GM18861 (cell line): ENCODE measurements around the gene TBC1D10A.

Experiments used
- ATAC-seq: cut with Tn5 transposase; IDR thresholded peaks from one replicate; pipeline ENCODE4 v1.9.1; 2021; ENCODE audit not compliant: unreplicated experiment

Gene TBC1D10A

DNA sequence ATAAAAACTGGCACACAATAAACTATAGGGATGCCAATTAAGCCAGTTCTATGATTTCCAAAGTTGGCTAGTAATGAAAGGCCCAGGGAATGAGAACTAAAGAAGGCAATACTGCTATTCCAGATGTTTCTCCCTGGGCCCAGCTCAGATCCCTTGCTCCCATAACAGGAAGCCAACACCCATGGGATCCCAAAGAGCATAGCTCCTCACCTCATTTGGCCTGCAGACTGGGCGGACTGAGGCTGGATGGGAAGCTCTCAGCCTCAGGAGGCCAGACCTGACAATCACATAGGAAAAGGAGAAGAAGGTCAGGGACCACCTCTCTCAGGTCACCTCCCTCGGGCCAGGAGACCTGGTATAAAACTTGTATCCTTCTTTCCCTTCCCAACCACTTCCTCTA, 5.3 kb downstream of the TBC1D10A start:
- no peak for ATAC-seq

DNA sequence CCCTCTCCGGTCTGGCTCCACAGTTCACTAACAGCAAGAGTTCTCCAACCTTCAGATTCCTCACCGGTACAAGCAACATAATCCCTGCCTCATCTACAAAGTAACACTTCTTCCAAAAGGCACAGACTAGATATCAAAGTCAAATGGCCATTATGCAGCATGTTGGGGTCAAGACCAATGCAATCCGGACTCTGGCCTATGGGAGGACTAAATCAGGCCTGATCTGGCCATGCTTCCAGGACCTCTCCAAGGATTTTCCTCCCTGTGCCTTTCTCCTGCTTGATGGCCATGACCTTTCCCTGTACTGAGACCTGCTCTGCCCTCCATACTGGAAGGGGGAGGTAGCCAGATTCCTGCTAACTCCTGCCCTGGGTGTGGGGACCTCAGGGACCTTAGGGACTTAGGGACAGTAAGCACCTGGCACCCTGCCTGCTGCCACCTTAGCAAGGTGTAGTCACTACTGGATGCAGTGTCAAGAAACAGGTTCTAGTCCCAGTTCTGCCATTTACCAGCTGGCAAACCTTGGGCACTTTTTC, 6.7 kb downstream of the TBC1D10A start:
- ATAC-seq: no peak

DNA sequence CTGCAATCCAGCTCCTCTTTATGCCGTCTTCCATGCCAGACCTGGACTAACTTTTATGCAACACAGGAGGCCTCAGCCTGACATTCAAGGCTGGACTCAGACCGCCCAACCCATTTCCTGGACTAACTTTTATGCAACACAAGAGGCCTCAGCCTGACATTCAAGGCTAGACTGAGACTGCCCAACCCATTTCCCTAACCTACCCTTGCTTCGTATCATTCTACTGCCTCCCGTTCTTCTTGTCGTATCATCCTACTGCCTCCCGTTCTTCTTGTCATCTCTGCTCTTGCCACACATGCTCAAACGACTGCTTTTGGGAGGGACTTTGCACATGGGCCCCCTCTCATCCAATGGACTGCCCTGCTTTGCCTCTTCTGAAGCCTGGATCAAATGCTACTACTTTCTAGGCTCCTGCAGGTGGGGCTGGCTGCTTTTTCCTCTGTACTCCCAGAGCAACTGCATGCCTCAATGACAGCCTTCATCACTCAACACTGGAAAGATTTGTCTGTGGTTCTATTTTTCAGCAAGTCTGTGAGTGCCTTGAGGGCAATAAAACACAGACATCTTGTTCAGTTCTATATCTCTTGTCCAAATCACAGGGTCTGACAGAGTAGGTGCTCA, 7.8 kb downstream of the TBC1D10A start:
- ATAC-seq: no peak

DNA sequence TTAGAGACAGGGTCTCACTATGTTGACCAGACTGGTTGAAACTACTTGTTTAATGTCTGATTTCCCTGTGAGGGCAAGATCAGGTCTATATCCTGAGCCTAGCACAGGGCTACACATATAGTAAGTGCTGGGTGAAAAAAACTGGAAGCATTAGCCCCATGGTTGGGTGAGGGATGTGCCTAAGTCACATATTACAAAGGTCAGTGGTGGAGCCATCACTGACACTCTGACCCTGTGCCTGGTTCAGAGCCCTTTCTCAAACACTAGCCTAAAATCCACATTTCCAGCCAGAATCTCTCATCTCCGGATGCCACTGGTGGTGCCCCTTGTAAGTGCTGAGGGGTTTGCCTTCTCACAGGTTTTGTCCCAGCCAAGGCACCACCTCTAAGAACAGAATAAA, 9.0 kb downstream of the TBC1D10A start:
- ATAC-seq: no peak

DNA sequence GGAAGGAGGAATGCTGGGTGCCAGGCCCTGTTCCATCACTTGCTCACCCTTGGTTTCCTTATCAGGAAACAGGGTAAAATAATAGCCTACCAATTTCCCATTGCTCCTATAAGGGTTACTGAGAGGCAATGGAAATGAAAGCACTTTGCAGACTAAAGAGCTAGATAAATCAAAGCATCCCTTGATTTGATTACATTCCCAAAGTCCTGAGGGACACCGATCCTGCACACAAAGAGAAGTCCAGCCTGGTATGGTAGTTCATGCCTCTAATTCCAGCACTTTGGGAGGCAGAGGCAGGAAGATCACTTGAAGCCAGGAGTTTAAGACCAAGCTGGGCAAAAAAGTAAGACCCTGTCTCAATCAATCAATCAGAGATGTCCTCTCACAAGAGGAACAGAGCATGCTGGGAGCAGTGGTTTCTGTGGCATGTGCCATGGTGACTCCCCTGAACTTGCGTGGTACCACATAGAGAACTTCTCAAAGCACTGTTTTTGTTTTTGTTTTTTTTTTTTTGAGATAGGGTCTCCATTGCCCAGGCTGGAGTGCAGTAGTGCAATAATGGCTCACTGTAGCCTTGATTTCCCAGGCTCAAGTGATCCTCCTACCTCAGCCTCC, 10.7 kb downstream of the TBC1D10A start:
- ATAC-seq: no peak

DNA sequence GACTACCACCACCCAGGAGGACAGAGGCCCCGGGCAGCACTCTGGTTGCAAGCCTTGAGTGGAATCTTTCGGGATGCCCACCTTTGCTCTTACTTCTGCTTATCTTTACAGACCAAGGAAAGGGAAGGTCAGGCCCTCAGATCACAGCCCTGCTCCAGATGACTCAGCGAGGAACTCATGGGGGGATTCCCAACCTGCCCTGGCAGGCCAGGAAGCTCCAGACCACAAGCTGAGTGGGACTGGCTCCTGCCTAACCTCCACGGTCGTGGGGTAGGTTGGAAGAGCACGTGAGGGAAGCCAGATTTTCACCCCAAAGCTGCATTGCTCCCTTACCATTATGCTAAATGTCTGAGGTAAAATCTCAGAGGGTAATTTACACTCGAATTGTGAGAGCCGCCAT, 11.8 kb downstream of the TBC1D10A start:
- ATAC-seq: no peak

DNA sequence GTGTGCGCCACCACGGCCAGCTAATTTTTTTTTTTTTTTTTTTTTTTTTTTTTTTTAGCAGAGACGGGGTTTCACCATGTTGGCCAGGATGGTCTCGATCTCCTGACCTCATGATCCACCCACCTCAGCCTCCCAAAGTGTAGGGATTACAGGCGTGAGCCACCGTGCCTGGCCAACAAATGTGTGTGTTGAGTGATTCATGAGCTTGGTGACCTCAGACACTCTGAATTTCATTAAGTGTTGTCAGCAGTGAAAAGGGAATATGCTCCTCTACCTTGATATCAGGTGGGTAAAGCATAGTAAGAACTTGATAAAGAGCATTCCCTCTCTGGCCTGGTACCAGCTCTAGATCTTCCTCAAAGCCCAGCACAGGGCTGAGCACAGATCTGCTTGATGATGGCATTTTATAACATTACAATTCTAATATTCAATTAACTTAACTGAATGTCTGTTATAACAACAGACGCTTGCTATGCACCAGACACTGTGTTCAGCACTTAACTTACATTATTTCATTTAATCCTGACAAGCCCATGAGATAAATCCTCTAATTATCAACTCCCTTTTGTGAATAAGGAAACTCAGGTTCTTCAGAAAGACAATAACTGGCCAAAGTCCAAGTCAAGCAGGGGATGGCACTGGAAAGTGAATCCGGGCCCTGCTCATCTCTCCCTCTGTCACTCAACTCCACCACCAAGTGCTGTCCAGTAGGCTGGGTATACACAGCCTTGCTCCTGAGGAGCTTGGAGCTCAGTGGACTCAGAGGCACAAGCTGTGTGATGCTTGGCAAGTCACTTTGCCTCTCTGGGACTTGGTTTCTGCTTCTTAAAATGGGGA, 13.0 kb downstream of the TBC1D10A start:
- ATAC-seq: no peak

DNA sequence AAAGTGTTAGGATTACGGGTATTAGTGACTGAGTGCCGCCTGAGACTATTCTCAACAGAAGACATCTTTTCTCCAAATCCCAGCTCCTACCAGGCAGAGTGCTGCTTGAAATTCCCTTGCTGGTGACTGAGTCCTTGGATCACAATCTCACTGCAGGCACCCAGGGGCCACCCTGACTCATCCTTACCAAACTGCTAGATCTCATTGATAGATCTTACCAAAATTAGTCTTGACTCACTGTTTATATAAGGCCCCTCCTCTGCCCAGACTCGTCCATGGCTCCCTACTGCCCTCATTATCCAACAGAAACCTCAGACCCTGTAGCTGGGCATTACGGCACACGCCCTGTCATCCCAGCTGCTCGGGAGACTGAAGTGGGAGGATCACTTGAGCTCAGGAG, 14.7 kb downstream of the TBC1D10A start:
- ATAC-seq: no peak

DNA sequence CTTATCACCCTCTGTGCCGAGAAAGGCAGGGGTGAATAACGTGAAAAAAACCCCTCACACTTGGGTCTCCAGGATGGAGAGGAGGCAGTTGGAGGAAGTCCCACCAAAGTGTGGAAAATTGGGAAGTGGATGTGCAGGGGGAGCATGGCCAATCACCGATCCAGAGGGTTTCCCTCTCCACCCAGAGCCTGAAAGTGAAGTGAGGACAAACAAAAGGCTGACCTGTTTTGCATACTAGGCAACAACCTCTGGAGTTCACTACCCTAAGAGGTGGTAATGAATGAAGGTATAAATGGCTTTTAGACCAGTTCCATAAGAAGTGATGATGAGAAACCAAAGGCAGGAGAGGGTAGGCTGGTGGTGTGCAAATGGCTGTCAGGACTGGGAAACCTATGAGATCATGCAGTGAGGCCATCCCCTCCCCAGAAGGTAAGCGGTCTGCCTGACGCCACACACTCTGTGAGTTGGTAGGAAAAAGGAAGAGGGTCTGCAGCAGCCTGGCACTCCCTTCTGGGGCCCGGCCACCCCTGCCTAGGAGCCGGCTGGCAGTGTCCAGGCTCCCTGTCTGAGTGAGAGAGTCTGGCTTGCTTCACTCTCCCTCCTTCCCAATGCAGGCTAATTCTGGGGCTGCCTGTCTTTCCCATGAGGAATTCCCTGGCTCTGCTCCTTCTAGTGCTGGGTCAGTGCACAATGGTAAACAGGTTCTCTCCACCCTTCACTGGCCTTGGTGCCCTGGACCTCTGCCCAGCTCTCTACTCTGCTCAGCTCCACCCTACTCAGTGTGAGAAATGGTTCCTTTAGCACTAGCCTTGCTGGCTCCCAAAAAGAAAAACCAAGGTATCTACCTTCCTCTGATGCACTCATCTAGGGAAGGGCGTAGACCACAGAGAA, 15.6 kb downstream of the TBC1D10A start:
- ATAC-seq: no peak

DNA sequence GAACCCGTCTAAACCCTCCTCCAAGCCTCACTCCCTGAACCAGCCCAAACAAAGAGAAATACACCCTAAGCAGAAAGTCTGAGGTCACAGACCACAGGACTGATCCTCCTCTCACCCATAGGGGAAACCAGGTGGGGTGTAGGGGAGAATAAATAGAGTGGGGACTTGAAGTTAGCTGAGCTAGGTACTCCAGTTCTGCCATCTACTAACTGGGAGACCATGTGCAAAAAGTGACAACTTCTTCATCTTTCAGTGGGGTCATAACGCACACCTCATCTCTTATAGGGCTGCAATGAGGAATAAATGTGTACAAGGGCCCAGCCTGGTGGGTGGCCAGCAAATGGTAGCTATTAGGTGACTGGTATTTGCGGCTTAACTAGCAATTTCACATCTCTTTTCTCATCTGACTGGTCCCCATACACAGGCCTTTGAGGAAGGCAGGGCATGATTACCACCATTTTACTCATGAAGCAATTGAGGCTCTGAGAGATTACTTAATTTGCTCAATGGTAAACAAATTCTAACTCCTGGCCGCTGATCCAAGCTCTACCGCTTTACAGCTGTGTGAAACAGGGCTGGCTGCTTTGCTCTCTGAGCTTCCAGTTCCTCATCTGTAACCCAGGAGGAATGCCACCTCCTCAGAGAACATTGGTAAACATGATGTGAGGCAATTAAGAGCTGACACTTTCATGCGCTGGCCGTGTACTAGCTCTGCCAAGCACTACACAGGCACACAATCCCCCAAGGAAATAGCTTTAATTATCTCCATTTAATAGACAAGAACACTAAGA, 16.6 kb downstream of the TBC1D10A start:
- no peak for ATAC-seq

DNA sequence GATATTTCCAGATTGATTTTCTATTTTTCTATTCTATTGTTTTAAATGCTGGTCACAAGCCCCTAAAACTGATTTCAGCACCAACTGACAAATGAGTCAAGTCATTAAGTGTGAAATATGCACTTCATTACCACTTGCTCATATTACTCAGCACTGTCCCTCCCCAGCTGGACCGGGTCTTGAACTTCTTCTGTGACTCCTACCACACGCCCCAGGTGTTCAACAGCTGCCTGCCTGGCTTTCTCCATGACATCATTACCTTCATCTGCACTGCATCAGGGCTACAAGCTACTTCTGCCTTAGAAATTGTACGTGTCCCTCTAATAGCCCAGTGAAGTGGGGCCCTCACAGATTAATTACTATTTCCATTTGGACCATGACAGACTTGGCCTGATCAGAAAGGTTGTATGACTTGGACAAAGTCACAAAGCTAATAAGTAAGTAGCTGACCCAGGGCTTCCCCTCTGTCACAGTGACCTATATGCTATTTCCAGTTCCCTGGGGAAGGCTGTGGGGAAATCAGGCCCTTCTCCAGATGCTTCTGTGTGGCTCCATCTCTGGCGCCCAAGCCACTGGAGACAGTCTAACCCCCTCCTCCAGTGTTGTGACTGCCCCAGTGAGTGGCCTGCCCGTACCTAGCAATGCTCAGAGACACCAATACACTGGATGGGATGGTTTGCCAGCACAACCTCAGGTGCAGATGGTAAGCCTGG, 18.1 kb downstream of the TBC1D10A start:
- ATAC-seq: no peak

DNA sequence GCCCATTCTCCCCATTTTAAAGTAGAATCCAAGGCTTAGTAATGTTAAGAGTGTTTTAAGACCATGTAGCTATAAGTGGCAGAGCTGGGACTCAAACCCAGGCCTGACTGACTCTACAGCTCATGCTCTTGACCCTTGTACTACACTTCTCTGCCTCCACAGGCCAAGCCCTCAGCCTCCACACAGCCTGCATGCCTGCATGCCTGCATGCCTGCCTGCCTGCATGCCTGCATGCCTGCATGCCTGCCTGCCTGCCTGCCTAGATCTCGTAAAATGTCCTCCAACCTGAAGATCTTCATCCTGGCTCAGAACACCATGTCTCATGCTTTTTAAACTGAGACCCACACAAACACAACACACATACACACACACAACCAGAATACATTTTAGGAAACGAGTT, 18.6 kb downstream of the TBC1D10A start:
- no peak for ATAC-seq

DNA sequence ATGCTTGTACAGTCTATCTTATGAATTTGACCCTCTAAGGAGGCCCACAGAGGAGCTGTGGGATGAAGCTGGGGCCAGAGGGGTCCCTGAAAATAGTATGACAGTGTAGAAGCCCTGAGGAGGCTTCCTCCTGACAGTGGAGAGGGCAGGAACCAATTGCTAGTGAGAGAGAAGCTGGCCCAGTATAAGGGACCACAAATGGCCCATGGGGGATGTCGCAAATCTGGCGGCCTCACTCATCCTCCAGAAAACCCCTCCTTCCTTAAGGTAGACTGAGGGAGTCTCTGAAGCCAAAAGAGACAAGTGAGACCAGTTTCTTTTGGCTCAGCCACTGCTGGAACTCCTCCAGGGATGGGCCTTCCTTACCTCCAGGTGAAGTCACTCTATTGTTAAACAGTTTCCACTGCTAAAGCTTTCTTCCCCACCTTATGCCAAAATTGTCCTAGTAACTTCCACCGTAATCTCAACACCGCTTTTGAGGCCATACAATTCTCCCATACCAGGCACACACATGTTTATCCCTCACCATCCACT, 19.6 kb downstream of the TBC1D10A start:
- no peak for ATAC-seq

DNA sequence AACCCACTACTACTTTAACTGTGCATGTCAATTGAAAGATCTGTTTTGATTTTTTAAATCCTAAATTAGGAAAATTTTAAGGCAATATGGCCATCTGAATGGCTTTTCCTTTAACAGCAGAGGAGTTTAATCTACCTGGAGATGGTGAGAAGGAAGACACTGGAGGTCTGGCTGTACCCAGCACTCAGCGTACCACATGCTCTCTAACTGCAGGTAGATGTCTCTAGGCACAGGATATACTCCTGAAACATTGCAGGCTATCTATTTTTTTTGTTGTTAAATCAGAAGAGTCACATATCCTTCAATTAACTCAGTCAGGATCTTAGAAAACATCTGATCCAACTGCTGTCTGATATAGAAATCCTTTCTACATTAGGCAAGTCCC, 20.1 kb downstream of the TBC1D10A start:
- ATAC-seq: no peak

DNA sequence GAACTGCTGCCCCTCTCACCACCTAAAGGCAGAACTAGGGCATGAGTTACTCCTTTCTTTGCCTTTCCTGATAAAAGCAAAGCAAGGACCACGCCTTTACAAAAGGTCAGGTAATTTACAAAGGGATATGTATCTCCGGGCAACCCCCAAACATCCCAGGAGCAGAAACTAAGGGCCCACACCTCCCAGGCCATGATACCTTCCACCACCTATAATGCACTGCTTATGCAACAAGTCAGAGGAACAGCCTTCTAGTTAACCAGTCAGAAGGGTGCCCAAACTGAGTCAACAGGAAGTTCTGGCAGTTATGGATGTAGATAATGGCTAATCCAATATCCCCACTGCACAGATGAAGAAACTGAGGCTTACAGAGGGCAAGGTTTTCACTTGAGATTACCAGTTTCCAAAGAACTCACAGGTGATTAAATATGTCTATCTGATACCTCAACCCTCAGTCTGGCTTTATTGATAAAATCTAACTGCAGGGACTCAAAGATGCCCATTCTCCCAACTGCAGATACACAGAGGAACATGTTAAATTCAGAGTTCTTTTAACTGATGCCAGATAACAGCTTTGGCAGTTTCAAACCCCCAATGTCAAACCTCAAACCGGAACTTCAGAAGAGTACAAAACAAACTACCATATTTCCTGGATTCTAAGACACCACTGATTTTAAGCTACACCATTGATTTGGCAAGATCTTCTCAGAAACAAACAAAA, 20.7 kb downstream of the TBC1D10A start:
- ATAC-seq: no peak

DNA sequence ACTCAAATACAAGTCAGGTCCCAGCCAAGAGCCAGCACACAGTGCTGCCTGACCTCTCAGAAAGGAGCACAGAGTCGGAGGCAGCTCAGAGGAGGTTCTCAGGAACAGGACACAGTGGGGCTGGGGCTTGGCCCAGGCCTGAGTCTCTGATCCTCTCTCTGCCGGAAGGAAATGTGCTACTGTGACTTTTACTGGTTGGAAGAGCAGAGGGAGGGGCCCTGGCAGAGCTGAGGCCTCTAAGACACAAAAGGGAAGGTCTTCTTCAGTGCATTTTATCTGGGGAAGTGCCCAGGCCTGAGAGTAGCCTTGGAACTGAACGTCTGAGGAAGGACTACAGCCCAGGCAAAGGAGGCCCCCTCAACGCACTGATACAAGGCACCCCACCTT, 21.2 kb downstream of the TBC1D10A start:
- ATAC-seq: peak; percentile 27

DNA sequence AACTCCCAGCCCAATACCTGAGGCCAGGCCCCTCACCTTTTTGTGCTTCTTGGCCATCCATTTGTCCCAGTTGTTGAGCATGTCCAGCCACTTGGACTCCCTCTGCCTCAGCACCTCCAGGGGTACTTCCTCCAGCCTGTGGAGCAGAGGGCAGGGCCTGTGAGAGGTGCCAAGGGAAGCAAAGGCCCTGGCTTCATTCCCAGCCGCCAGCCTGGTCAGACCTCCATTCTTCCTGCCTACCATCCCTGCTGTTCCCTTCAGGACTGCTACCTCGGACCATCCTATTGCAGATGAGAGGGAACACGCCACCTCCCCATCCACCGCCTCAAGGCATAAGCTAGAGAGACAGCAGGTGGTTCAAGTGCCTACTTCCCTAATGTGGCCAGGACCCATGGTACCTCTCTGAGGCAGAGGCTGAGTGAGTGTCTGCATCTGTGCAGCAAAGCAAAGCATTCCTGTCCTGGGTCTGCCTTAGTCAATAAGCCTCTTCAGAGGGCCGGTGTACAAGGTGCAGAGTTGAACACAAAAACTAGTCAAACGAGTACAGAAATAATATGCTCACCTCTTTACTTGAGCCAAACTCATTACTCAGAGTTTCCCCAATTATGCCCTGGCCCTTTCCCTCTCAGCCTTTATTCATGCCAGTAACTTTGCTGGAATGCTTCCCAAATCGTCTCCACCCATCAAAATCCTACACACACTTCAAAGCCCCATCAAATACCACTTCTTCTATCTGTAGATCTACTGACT, 22.1 kb downstream of the TBC1D10A start:
- ATAC-seq: no peak

DNA sequence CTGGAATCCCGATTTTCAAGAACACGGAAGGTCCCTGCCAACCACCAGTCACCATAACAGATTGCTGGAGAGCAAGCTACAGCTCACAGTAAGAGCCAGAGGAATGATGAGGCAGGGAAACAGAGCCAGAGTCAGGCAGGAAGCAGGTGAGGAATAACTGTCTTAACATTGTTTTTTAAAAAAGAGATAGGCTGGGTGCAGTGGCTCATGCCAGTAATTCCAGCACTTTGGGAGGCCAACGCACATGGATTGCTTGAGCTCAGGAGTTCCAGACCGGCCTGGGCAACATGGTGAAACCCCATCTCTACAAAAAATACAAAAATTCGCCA, 24.0 kb downstream of the TBC1D10A start:
- ATAC-seq: no peak
